GM10847 (cell line): Measurements from ENCODE around the gene HMGB4.

Experiments used
- POLR2A ChIP-seq: IDR thresholded peaks from 2 replicates; pipeline ENCODE4 v1.6.1; 2011; ENCODE audit not compliant: insufficient read length; ENCODE audit errors: extremely low read depth

Gene HMGB4

GRCh38 chr1:33867684-33868083 is 3.8 kb downstream of the HMGB4 start:
- no peak for TF ChIP-seq POLR2A

GRCh38 chr1:33872275-33872674 is 8.4 kb downstream of the HMGB4 start:
- TF ChIP-seq POLR2A: no peak

- TF ChIP-seq POLR2A: no peak
These were observed 8.8 kb downstream of the HMGB4 start for GRCh38 chr1:33872683-33873082.

- no peak for TF ChIP-seq POLR2A
These were observed 10.8 kb downstream of the HMGB4 start for GRCh38 chr1:33874636-33875035.

GRCh38 chr1:33875862-33876261 is 12.0 kb downstream of the HMGB4 start:
- TF ChIP-seq POLR2A: no peak

- no peak for TF ChIP-seq POLR2A
These were observed 13.2 kb downstream of the HMGB4 start for GRCh38 chr1:33876970-33877650.

GRCh38 chr1:33878392-33878791 is 14.5 kb downstream of the HMGB4 start:
- TF ChIP-seq POLR2A: no peak

GRCh38 chr1:33880305-33880704 is 16.4 kb downstream of the HMGB4 start:
- no peak for TF ChIP-seq POLR2A

- TF ChIP-seq POLR2A: no peak
These were observed 22.6 kb downstream of the HMGB4 start for GRCh38 chr1:33886496-33886895.

GRCh38 chr1:33893147-33893830 is 29.4 kb downstream of the HMGB4 start:
- no peak for TF ChIP-seq POLR2A

- TF ChIP-seq POLR2A: no peak
These were observed 31.5 kb downstream of the HMGB4 start for GRCh38 chr1:33895396-33895795.

- no peak for TF ChIP-seq POLR2A
These were observed 32.1 kb downstream of the HMGB4 start for GRCh38 chr1:33895976-33896375.

- TF ChIP-seq POLR2A: no peak
These were observed 33.3 kb downstream of the HMGB4 start for GRCh38 chr1:33897092-33897725.

GRCh38 chr1:33898406-33898805 is 34.5 kb downstream of the HMGB4 start:
- TF ChIP-seq POLR2A: no peak

GRCh38 chr1:33898881-33899280 is 35.0 kb downstream of the HMGB4 start:
- no peak for TF ChIP-seq POLR2A

- TF ChIP-seq POLR2A: no peak
These were observed 35.9 kb downstream of the HMGB4 start for GRCh38 chr1:33899746-33900145.
